H9 (cell line): ENCODE results near the gene CEP350. TPM values are rescaled to one million over a fixed set of nuclear protein-coding genes. Genes with fewer than 3 reads are reported as not detected.

Experiments
- DNase-seq: peaks from one replicate; pipeline ENCODE4 v3.0.0-alpha.2; 2017
- H2AFZ ChIP-seq: one replicate; pipeline ENCODE4 v1.6.1; 2013; ENCODE audit warnings: mild to moderate bottlenecking, low read length, control low read depth, moderate library complexity
- H2AK5ac ChIP-seq: 2 replicates; pipeline ENCODE4 v1.6.1; 2013; ENCODE audit warnings: low read length, control low read depth, mixed read lengths; ENCODE audit not compliant: insufficient read length
- H2BK120ac ChIP-seq: one replicate; pipeline ENCODE4 v1.6.1; 2013; ENCODE audit warnings: low read depth, mild to moderate bottlenecking, low read length, control low read depth, inconsistent platforms; ENCODE audit not compliant: poor library complexity, severe bottlenecking
- H2BK12ac ChIP-seq: 2 replicates; pipeline ENCODE4 v1.6.1; 2013; ENCODE audit warnings: low read length, control low read depth, mixed read lengths, low read depth; ENCODE audit not compliant: insufficient read length
- H2BK15ac ChIP-seq: 2 replicates; pipeline ENCODE4 v1.6.1; 2013; ENCODE audit warnings: low read depth, low read length, control low read depth
- H2BK20ac ChIP-seq: one replicate; pipeline ENCODE4 v1.6.1; 2013; ENCODE audit warnings: low read depth, mild to moderate bottlenecking, low read length, control low read depth, inconsistent platforms; ENCODE audit not compliant: poor library complexity, severe bottlenecking
- H2BK5ac ChIP-seq: 2 replicates; pipeline ENCODE4 v1.6.1; 2013; ENCODE audit warnings: low read length, control low read depth, mixed read lengths; ENCODE audit not compliant: insufficient read length
- H3K14ac ChIP-seq: 2 replicates; pipeline ENCODE4 v1.6.1; 2013; ENCODE audit warnings: low read length, control low read depth; ENCODE audit not compliant: insufficient read depth
- H3K18ac ChIP-seq: 2 replicates; pipeline ENCODE4 v1.6.1; 2013; ENCODE audit warnings: low read depth, mild to moderate bottlenecking, mixed read lengths, low read length, control low read depth; ENCODE audit not compliant: insufficient read length
- H3K23ac ChIP-seq: 2 replicates; pipeline ENCODE4 v1.6.1; 2013; ENCODE audit warnings: low read length, control low read depth, mixed read lengths, low read depth; ENCODE audit not compliant: insufficient read length
- H3K23me2 ChIP-seq: 2 replicates; pipeline ENCODE4 v1.6.1; 2013; ENCODE audit warnings: low read depth, mild to moderate bottlenecking, mixed read lengths, low read length, control low read depth; ENCODE audit not compliant: insufficient read length, poor library complexity, severe bottlenecking
- H3K27ac ChIP-seq: 2 replicates; pipeline ENCODE4 v1.5.1; 2013; ENCODE audit warnings: low read length, control low read depth, mixed read lengths, low read depth; ENCODE audit not compliant: insufficient read length
- H3K27me3 ChIP-seq: 2 replicates; pipeline ENCODE4 v1.6.1; 2013; ENCODE audit warnings: low read length, control low read depth, inconsistent platforms; ENCODE audit not compliant: insufficient read depth
- H3K4ac ChIP-seq: 2 replicates; pipeline ENCODE4 v1.6.1; 2013; ENCODE audit warnings: low read depth, mild to moderate bottlenecking, control low read depth, inconsistent platforms, low read length, moderate library complexity
- H3K4me1 ChIP-seq: 2 replicates; pipeline ENCODE4 v1.6.1; 2013; ENCODE audit warnings: low read length, control low read depth, inconsistent platforms; ENCODE audit not compliant: insufficient read depth
- H3K4me2 ChIP-seq: 2 replicates; pipeline ENCODE4 v1.6.1; 2013; ENCODE audit warnings: low read length, control low read depth, mixed read lengths; ENCODE audit not compliant: insufficient read length, insufficient read depth
- H3K56ac ChIP-seq: 2 replicates; pipeline ENCODE4 v1.6.1; 2013; ENCODE audit warnings: low read depth, mild to moderate bottlenecking, mixed read lengths, low read length, control low read depth; ENCODE audit not compliant: insufficient read length
- H3K79me1 ChIP-seq: 2 replicates; pipeline ENCODE4 v1.6.1; 2013; ENCODE audit warnings: low read depth, mild to moderate bottlenecking, moderate library complexity, low read length, control low read depth, inconsistent platforms; ENCODE audit not compliant: insufficient read depth, poor library complexity, severe bottlenecking
- H3K79me2 ChIP-seq: 2 replicates; pipeline ENCODE4 v1.6.1; 2013; ENCODE audit warnings: low read length, control low read depth, inconsistent platforms; ENCODE audit not compliant: insufficient read depth
- H3K9ac ChIP-seq: 2 replicates; pipeline ENCODE4 v1.6.1; 2013; ENCODE audit warnings: low read length, control low read depth, mixed read lengths; ENCODE audit not compliant: insufficient read length; ENCODE audit errors: extremely low read depth
- H3K9me3 ChIP-seq: one replicate; pipeline ENCODE4 v1.6.1; 2013; ENCODE audit warnings: low read depth, low read length, inconsistent platforms; ENCODE audit not compliant: control insufficient read depth
- H3T11ph ChIP-seq: one replicate; pipeline ENCODE4 v1.6.1; 2013; ENCODE audit warnings: mild to moderate bottlenecking, low read length, control low read depth, inconsistent platforms
- H4K20me1 ChIP-seq: one replicate; pipeline ENCODE4 v1.6.1; 2013; ENCODE audit not compliant: control insufficient read depth, insufficient read length, insufficient read depth
- H4K5ac ChIP-seq: 2 replicates; pipeline ENCODE4 v1.6.1; 2013; ENCODE audit warnings: low read depth, mild to moderate bottlenecking, mixed read lengths, low read length, control low read depth; ENCODE audit not compliant: insufficient read length
- H4K8ac ChIP-seq: replicated peaks from 2 replicates; pipeline ENCODE4 v1.6.1; 2013; ENCODE audit warnings: low read length, control low read depth, mixed read lengths, low read depth; ENCODE audit not compliant: insufficient read length
- H4K91ac ChIP-seq: 2 replicates; pipeline ENCODE4 v1.6.1; 2013; ENCODE audit warnings: low read depth, mild to moderate bottlenecking, moderate library complexity, mixed read lengths, low read length, control low read depth; ENCODE audit not compliant: insufficient read length
- H3K27ac Mint-ChIP-seq, 3 experiments: 2 replicates in 2 of 3; 3 replicates in 1 of 3; pipeline ENCODE4 v1.8.0; 2020 to 2021; ENCODE audit warnings: mixed read lengths in 3 of 3, mild to moderate bottlenecking in 1 of 3, moderate library complexity in 1 of 3
- H3K27me3 Mint-ChIP-seq: 2 replicates; pipeline ENCODE4 v1.8.0; 2021; ENCODE audit warnings: low read depth, mild to moderate bottlenecking, moderate library complexity, mixed read lengths
- H3K36me3 Mint-ChIP-seq, 3 experiments: 2 replicates in 2 of 3; 3 replicates in 1 of 3; pipeline ENCODE4 v1.8.0; 2020 to 2021; ENCODE audit warnings: low read depth in 3 of 3, mixed read lengths in 3 of 3; ENCODE audit not compliant: insufficient read depth in 1 of 3
- H3K4me1 Mint-ChIP-seq, 2 experiments: 2 replicates each; pipeline ENCODE4 v1.8.0; 2020; ENCODE audit warnings: mixed read lengths in 2 of 2
- H3K4me3 Mint-ChIP-seq, 2 experiments: 2 replicates in 1 of 2; 3 replicates in 1 of 2; pipeline ENCODE4 v1.8.0; 2020 to 2021; ENCODE audit warnings: mild to moderate bottlenecking in 2 of 2, mixed read lengths in 2 of 2, moderate library complexity in 1 of 2
- H3K9me3 Mint-ChIP-seq, 2 experiments: 2 replicates in 1 of 2; 3 replicates in 1 of 2; pipeline ENCODE4 v1.8.0; 2020; ENCODE audit warnings: mild to moderate bottlenecking in 2 of 2, mixed read lengths in 2 of 2, moderate library complexity in 1 of 2
- WGBS: extraction: QIAGEN DNeasy Blood & Tissue Kit; methylation state at CpG from one replicate; pipeline ENCODE4 v1.1.7; 2013; ENCODE audit warnings: missing lambda C conversion rate, low lambda C conversion rate, mixed read lengths; ENCODE audit not compliant: insufficient read length; ENCODE audit errors: extremely low coverage; 5-methylcytosine and 5-hydroxymethylcytosine counted together
- total RNA-seq: library from RNA; stranded (reverse); gene quantifications from 2 replicates; pipeline ENCODE4 v1.2.1, GENCODE V29; 2021
- TF ChIP-seq, protein P1 (sequence below): fragments of 200-600 bp; sonication (generic); conservative IDR thresholded peaks from 3 replicates; pipeline ENCODE4 v1.8.0; 2021; ENCODE audit warnings: antibody characterized with exemption, mild to moderate bottlenecking

Gene CEP350
- total RNA-seq, 1 experiment from 2014 or later: 39.2 TPM

- H3K4me1 Mint-ChIP-seq: peaks cover 38 to 50% of the 10 kb centered on the region in 2 experiments
- H3K27ac Mint-ChIP-seq: no peak overlapping the region
Observed at GRCh38 chr1:180157576-180158057, 203.0 kb downstream of the CEP350 start.

More at GRCh38 chr1:180157576-180158057, 203.0 kb downstream of the CEP350 start:
- Histone ChIP-seq H2BK5ac (no peak overlapping the region), H2BK120ac (no peak overlapping the region), H2BK20ac (no peak overlapping the region), H3K9me3 (no peaks in the 10 kb centered on the region), H2AK5ac (no peak overlapping the region), H3K18ac (no peak overlapping the region), H3K23me2 (peaks cover 8% of the 10 kb centered on the region), H3K4me1 (peaks cover 3% of the 10 kb centered on the region; the same call in 1 of the 2 replicates), H4K8ac (no peak overlapping the region), H3K4ac (no peak overlapping the region), H3K56ac (no peak overlapping the region), H2AFZ (no peak overlapping the region), H3K14ac (no peak overlapping the region), H4K91ac (no peak overlapping the region), H4K20me1 (no peaks in the 10 kb centered on the region), H3T11ph (no peak overlapping the region), H3K27ac (no peak overlapping the region), H2BK15ac (no peak overlapping the region), H4K5ac (no peak overlapping the region), H3K23ac (no peak overlapping the region), H2BK12ac (no peak overlapping the region), H3K4me2 (no peak overlapping the region), H3K9ac (no peak overlapping the region), H3K79me2 (peaks cover 3% of the 10 kb centered on the region; the same call in 1 of the 2 replicates), H3K79me1 (no peaks in the 10 kb centered on the region), H3K27me3 (no peaks in the 10 kb centered on the region; the same call in 1 of the 2 replicates)
- no peak overlapping the region for H3K4me3 Mint-ChIP-seq
- peaks cover 16% of the 10 kb centered on the region for H3K27me3 Mint-ChIP-seq
- no peaks in the 10 kb centered on the region; a peak in 1 of 7 replicates for H3K36me3 Mint-ChIP-seq
- no peaks in the 10 kb centered on the region for H3K9me3 Mint-ChIP-seq
- TF ChIP-seq, protein P1, sequence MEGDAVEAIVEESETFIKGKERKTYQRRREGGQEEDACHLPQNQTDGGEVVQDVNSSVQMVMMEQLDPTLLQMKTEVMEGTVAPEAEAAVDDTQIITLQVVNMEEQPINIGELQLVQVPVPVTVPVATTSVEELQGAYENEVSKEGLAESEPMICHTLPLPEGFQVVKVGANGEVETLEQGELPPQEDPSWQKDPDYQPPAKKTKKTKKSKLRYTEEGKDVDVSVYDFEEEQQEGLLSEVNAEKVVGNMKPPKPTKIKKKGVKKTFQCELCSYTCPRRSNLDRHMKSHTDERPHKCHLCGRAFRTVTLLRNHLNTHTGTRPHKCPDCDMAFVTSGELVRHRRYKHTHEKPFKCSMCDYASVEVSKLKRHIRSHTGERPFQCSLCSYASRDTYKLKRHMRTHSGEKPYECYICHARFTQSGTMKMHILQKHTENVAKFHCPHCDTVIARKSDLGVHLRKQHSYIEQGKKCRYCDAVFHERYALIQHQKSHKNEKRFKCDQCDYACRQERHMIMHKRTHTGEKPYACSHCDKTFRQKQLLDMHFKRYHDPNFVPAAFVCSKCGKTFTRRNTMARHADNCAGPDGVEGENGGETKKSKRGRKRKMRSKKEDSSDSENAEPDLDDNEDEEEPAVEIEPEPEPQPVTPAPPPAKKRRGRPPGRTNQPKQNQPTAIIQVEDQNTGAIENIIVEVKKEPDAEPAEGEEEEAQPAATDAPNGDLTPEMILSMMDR: no peak
- DNase-seq: no peak
- no CpG with 5 or more reads among the region's 3 CpGs for WGBS
